ENCODE measurements around the gene SLC7A9.

GRCh38 chr19:32866564-32867265 is 2.9 kb downstream of the SLC7A9 start:
- TF ChIP-seq CTCF (conservative IDR thresholded peaks at IDR 0.05 in 1 of 2, IDR thresholded peaks at IDR 0.05 in 1 of 2; ENCODE audit: low read depth in 1 of 2, low read length in 2 of 2) (no peak), EZH2 (IDR thresholded peaks at IDR 0.05; ENCODE audit: low read length, missing control alignments) (no peak)
